GM21737 (cell line): ENCODE results near the gene MESD.

Source experiments
- ATAC-seq: cut with Tn5 transposase; IDR thresholded peaks from one replicate; pipeline ENCODE4 v1.9.1; 2021; ENCODE audit warnings: mild to moderate bottlenecking, moderate library complexity; ENCODE audit not compliant: unreplicated experiment

Gene MESD

GRCh38 chr15:80913541-80913940 lies 76.1 kb downstream of the MESD start:
- no peak for ATAC-seq

GRCh38 chr15:80912673-80913072 lies 76.9 kb downstream of the MESD start:
- ATAC-seq: no peak

- no peak for ATAC-seq
Measured at GRCh38 chr15:80911821-80912220, 77.8 kb downstream of the MESD start.

- ATAC-seq: no peak
Measured at GRCh38 chr15:80906159-80906766, 83.4 kb downstream of the MESD start.

GRCh38 chr15:80904998-80905397 lies 84.6 kb downstream of the MESD start:
- ATAC-seq: no peak

- no peak for ATAC-seq
Measured at GRCh38 chr15:80902298-80902801, 87.3 kb downstream of the MESD start.

GRCh38 chr15:80898040-80898439 lies 91.6 kb downstream of the MESD start:
- no peak for ATAC-seq
